ENCODE data around the gene SENP6.

SENP6 gene

GRCh38 chr6:75748003-75748742 lies 146.5 kb downstream of the SENP6 start:
- no peak for DNase-seq

GRCh38 chr6:75748743-75749538 lies 147.3 kb downstream of the SENP6 start, which contains the start of gene MYO6:
MYO6 (plus strand) TSS chr6:75749239; CDS start chr6:75817548, 68,309 bp downstream.
- peak; percentile 63 for DNase-seq

GRCh38 chr6:75751443-75751842 lies 149.8 kb downstream of the SENP6 start:
- DNase-seq, result no peak

GRCh38 chr6:75752365-75752764 lies 150.7 kb downstream of the SENP6 start:
- DNase-seq, result peak; percentile 15

GRCh38 chr6:75755704-75756103 lies 154.0 kb downstream of the SENP6 start:
- no peak for DNase-seq

GRCh38 chr6:75757295-75757694 lies 155.6 kb downstream of the SENP6 start:
- DNase-seq, result no peak

GRCh38 chr6:75758061-75758460 lies 156.4 kb downstream of the SENP6 start:
- no peak for DNase-seq

- no peak for DNase-seq
These were observed 157.5 kb downstream of the SENP6 start for GRCh38 chr6:75759207-75759606.

GRCh38 chr6:75760320-75760719 lies 158.6 kb downstream of the SENP6 start:
- no peak for DNase-seq

- no peak for DNase-seq
These were observed 159.8 kb downstream of the SENP6 start for GRCh38 chr6:75761489-75761888.

GRCh38 chr6:75762063-75762462 lies 160.4 kb downstream of the SENP6 start:
- DNase-seq, result no peak

GRCh38 chr6:75766387-75766786 lies 164.7 kb downstream of the SENP6 start:
- DNase-seq, result no peak

All from fibroblast of skin of abdomen (primary cell).